HEK293 (cell line): ENCODE measurements around the gene CMIP.
A peak's percentile ranks its signal among the peaks of the same experiment; 100 is the strongest.

Source experiments
- CTCF ChIA-PET: fragments of 350-600 bp; formaldehyde crosslinking; extraction: SDS; loops from one replicate; lab custom pipeline; 2021; ENCODE audit warnings: antibody characterized with exemption; lab: Yijun Ruan, JAX
- POLR2A ChIA-PET: fragments of 300-600 bp; formaldehyde crosslinking; extraction: SDS; loops from one replicate; lab custom pipeline; 2020; ENCODE audit warnings: antibody characterized with exemption, inconsistent platforms; lab: Yijun Ruan, JAX
- H3K27ac ChIP-seq: fragments of 200-500 bp; sonication (Bioruptor generic); 2 replicates; pipeline ENCODE4 v1.5.1; 2014; ENCODE audit warnings: low read depth, low read length, control low read depth, inconsistent platforms; ENCODE audit errors: extremely low read depth
- H3K36me3 ChIP-seq, 2 experiments: fragments of 200-500 bp in 1 of 2; sonication (Bioruptor generic) in 1 of 2; 1 replicate in 1 of 2; 2 replicates in 1 of 2; pipeline ENCODE4 v1.5.1; 2014 to 2017; ENCODE audit warnings: inconsistent platforms in 2 of 2, low read length in 2 of 2; ENCODE audit not compliant: control insufficient read depth in 2 of 2, insufficient read depth in 1 of 2
- H3K4me1 ChIP-seq: fragments of 200-500 bp; sonication (Bioruptor generic); 2 replicates; pipeline ENCODE4 v1.5.1; 2014; ENCODE audit warnings: mild to moderate bottlenecking, low read length, inconsistent platforms; ENCODE audit not compliant: control insufficient read depth, insufficient read depth
- H3K4me3 ChIP-seq: 2 replicates; pipeline ENCODE4 v1.5.1; 2011; ENCODE audit warnings: low read depth, mild to moderate bottlenecking, control low read depth, low read length, moderate library complexity
- H3K9me3 ChIP-seq: fragments of 200-500 bp; sonication (Bioruptor generic); 2 replicates; pipeline ENCODE4 v1.5.1; 2014; ENCODE audit warnings: low read depth, low read length, inconsistent platforms; ENCODE audit not compliant: control insufficient read depth, insufficient read depth
- EGR2 ChIP-seq: fragments of 450-650 bp; formaldehyde crosslinking; IDR thresholded peaks from 2 replicates; pipeline ENCODE4 v1.5.1; 2016; ENCODE audit warnings: low read depth, missing biosample characterization, missing genetic modification characterization
- KLF9 ChIP-seq: fragments of 450-650 bp; formaldehyde crosslinking; IDR thresholded peaks from 2 replicates; pipeline ENCODE4 v1.5.1; 2016; ENCODE audit warnings: missing biosample characterization, missing genetic modification characterization, low read depth
- MYNN ChIP-seq: fragments of 450-650 bp; formaldehyde crosslinking; IDR thresholded peaks from 2 replicates; pipeline ENCODE4 v1.5.1; 2016; ENCODE audit warnings: missing biosample characterization, missing genetic modification characterization, borderline replicate concordance
- SALL2 ChIP-seq: fragments of 450-650 bp; formaldehyde crosslinking; IDR thresholded peaks from 2 replicates; pipeline ENCODE4 v1.5.0; 2017; ENCODE audit warnings: missing biosample characterization, mild to moderate bottlenecking, missing genetic modification characterization, borderline replicate concordance
- SP7 ChIP-seq: fragments of 450-650 bp; formaldehyde crosslinking; IDR thresholded peaks from 2 replicates; pipeline ENCODE4 v1.5.1; 2016; ENCODE audit warnings: missing biosample characterization, missing genetic modification characterization
- YY2 ChIP-seq: fragments of 450-650 bp; formaldehyde crosslinking; IDR thresholded peaks from 2 replicates; pipeline ENCODE4 v1.5.1; 2016; ENCODE audit warnings: missing biosample characterization, missing genetic modification characterization
- ZBTB1 ChIP-seq: fragments of 450-650 bp; formaldehyde crosslinking; IDR thresholded peaks from 2 replicates; pipeline ENCODE4 v1.5.1; 2016; ENCODE audit warnings: missing biosample characterization, missing genetic modification characterization
- ZBTB17 ChIP-seq: fragments of 450-650 bp; formaldehyde crosslinking; IDR thresholded peaks from 2 replicates; pipeline ENCODE4 v1.5.1; 2016; ENCODE audit warnings: missing biosample characterization, missing genetic modification characterization
- ZFP41 ChIP-seq: fragments of 450-650 bp; formaldehyde crosslinking; IDR thresholded peaks from 2 replicates; pipeline ENCODE4 v1.5.1; 2016; ENCODE audit warnings: missing biosample characterization, missing genetic modification characterization, borderline replicate concordance
- ZIC2 ChIP-seq: fragments of 450-650 bp; formaldehyde crosslinking; IDR thresholded peaks from 2 replicates; pipeline ENCODE4 v1.5.1; 2016; ENCODE audit warnings: missing biosample characterization, missing genetic modification characterization
- ZNF138 ChIP-seq: fragments of 450-650 bp; formaldehyde crosslinking; IDR thresholded peaks from 2 replicates; pipeline ENCODE4 v1.5.1; 2016; ENCODE audit warnings: missing biosample characterization, missing genetic modification characterization, borderline replicate concordance
- ZNF184 ChIP-seq: fragments of 450-650 bp; IDR thresholded peaks from 2 replicates; pipeline ENCODE4 v1.5.1; 2018; ENCODE audit warnings: missing biosample characterization, mild to moderate bottlenecking, missing genetic modification characterization
- ZNF19 ChIP-seq: fragments of 450-650 bp; formaldehyde crosslinking; IDR thresholded peaks from 2 replicates; pipeline ENCODE4; 2016; ENCODE audit warnings: missing biosample characterization, missing genetic modification characterization, low read depth
- ZNF23 ChIP-seq: fragments of 450-650 bp; formaldehyde crosslinking; IDR thresholded peaks from 2 replicates; pipeline ENCODE4 v1.5.1; 2016; ENCODE audit warnings: missing biosample characterization, missing genetic modification characterization, borderline replicate concordance
- ZNF274 ChIP-seq, 2 experiments: fragments of 200-500 bp in 1 of 2; fragments of 450-650 bp in 1 of 2; sonication (Bioruptor generic) in 1 of 2; formaldehyde crosslinking in 1 of 2; IDR thresholded peaks; 2 replicates each; pipeline versions ENCODE4 v1.5.1 to v1.6.1; 2014 to 2016; ENCODE audit warnings: borderline replicate concordance in 1 of 2, inconsistent platforms in 1 of 2, low read length in 1 of 2, missing biosample characterization in 1 of 2, missing genetic modification characterization in 1 of 2
- ZNF48 ChIP-seq: fragments of 450-650 bp; formaldehyde crosslinking; IDR thresholded peaks from 2 replicates; pipeline ENCODE4 v1.5.1; 2016; ENCODE audit warnings: missing biosample characterization, missing genetic modification characterization
- ZNF555 ChIP-seq: fragments of 450-650 bp; formaldehyde crosslinking; conservative IDR thresholded peaks from 2 replicates; pipeline ENCODE4 v1.5.1; 2017; ENCODE audit warnings: missing biosample characterization, mild to moderate bottlenecking, missing genetic modification characterization, inconsistent platforms
- ZNF596 ChIP-seq: fragments of 450-650 bp; IDR thresholded peaks from 2 replicates; pipeline ENCODE4 v1.5.0; 2018; ENCODE audit warnings: missing biosample characterization, mild to moderate bottlenecking, missing genetic modification characterization, moderate library complexity
- ZNF701 ChIP-seq: fragments of 450-650 bp; formaldehyde crosslinking; IDR thresholded peaks from 2 replicates; pipeline ENCODE4 v1.5.1; 2016; ENCODE audit warnings: missing biosample characterization, missing genetic modification characterization
- ZNF704 ChIP-seq: fragments of 450-650 bp; formaldehyde crosslinking; IDR thresholded peaks from 2 replicates; pipeline ENCODE4 v1.5.1; 2016; ENCODE audit warnings: missing biosample characterization, missing genetic modification characterization
- ZNF768 ChIP-seq: fragments of 450-650 bp; formaldehyde crosslinking; IDR thresholded peaks from 2 replicates; pipeline ENCODE4 v1.5.1; 2018; ENCODE audit warnings: missing biosample characterization, mild to moderate bottlenecking, missing genetic modification characterization
- ZNF792 ChIP-seq: fragments of 450-650 bp; formaldehyde crosslinking; IDR thresholded peaks from 2 replicates; pipeline ENCODE4 v1.5.1; 2016; ENCODE audit warnings: missing biosample characterization, missing genetic modification characterization
- TF ChIP-seq, protein P1 (sequence below): fragments of 450-650 bp; formaldehyde crosslinking; optimal IDR thresholded peaks from 2 replicates; pipeline ENCODE3; 2016; ENCODE audit warnings: missing biosample characterization, mild to moderate bottlenecking, missing genetic modification characterization

CMIP gene

GRCh38 chr16:81519301-81520150, 74.9 kb downstream of the CMIP start:
- H3K4me1 ChIP-seq = no peaks in the 10 kb centered on the region
- CTCF ChIA-PET = interaction anchor here (0.5 kb wide), 1 partner anchor 181 kb away, joined by 3 read pairs; no protein-coding TSS in a partner anchor

DNA sequence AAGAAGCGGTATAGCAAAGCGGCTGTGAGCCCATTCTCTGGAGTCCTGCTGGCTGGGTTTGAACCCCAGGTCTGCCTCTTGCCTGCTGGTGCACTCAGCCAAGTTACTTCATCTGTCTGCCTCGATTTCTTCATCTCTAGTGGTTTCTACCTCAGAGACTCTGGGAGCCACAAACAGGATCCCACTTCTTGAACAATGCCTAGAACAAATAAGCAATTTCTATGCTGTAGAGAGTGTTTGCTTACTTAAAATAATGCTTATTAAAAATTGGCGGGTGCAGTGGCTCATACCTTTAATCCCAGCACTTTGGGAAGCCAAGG, 75.5 kb downstream of the CMIP start:
- ChIA-PET POLR2A (no interaction called here), CTCF (interaction anchor here (0.5 kb wide), 1 partner anchor 180 kb away, joined by 3 read pairs; no protein-coding TSS in a partner anchor)
- Histone ChIP-seq H3K9me3 (no peaks in the 10 kb centered on the region), H3K27ac (no peak overlapping the region), H3K4me1 (no peaks in the 10 kb centered on the region), H3K36me3 (peaks cover 0 to 4% of the 10 kb centered on the region in 2 experiments; a peak in 1 of 3 replicates), H3K4me3 (no peak overlapping the region)
- TF ChIP-seq ZBTB1 (no peak), ZNF701 (tag by site-specific recombination) (no peak), ZNF555 (tag by site-specific recombination) (no peak), ZNF19 (tag by site-specific recombination) (no peak), SP7 (tag by site-specific recombination) (no peak), SALL2 (tag by site-specific recombination) (no peak), ZNF704 (tag by site-specific recombination) (no peak)

More at GRCh38 chr16:81519301-81520150, 74.9 kb downstream of the CMIP start:
- POLR2A ChIA-PET = no interaction called here
- Histone ChIP-seq H3K27ac (no peak overlapping the region), H3K9me3 (no peaks in the 10 kb centered on the region), H3K36me3 (peaks cover 0 to 4% of the 10 kb centered on the region in 2 experiments; a peak in 1 of 3 replicates), H3K4me3 (no peak overlapping the region)
- TF ChIP-seq ZFP41 = no peak
- no peak for TF ChIP-seq ZNF23
- no peak for TF ChIP-seq ZNF138 (tag by site-specific recombination)
- no peak for TF ChIP-seq ZNF48 (tag by site-specific recombination)
- TF ChIP-seq ZNF792 = no peak
- TF ChIP-seq, protein P1, sequence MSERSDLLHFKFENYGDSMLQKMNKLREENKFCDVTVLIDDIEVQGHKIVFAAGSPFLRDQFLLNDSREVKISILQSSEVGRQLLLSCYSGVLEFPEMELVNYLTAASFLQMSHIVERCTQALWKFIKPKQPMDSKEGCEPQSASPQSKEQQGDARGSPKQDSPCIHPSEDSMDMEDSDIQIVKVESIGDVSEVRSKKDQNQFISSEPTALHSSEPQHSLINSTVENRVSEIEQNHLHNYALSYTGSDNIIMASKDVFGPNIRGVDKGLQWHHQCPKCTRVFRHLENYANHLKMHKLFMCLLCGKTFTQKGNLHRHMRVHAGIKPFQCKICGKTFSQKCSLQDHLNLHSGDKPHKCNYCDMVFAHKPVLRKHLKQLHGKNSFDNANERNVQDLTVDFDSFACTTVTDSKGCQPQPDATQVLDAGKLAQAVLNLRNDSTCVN = no peak

GRCh38 chr16:81520560-81521135, 76.0 kb downstream of the CMIP start:
- no peak overlapping the region for H3K4me3 ChIP-seq
- CTCF ChIA-PET = no interaction called here
- peaks cover 0 to 4% of the 10 kb centered on the region in 2 experiments; a peak in 1 of 3 replicates for H3K36me3 ChIP-seq
- H3K4me1 ChIP-seq = no peaks in the 10 kb centered on the region
- TF ChIP-seq MYNN = no peak
- no peak for TF ChIP-seq KLF9 (tag by site-specific recombination)
- TF ChIP-seq ZNF596 (tag by site-specific recombination) = peak; percentile 83
- no peak for TF ChIP-seq ZIC2 (tag by site-specific recombination)
- no peak for TF ChIP-seq EGR2
- TF ChIP-seq ZNF274 (IDR thresholded peaks at IDR 0.05; ENCODE audit: low read length) = no peak
- no peak for TF ChIP-seq ZNF274 (tag by site-specific recombination; IDR thresholded peaks at IDR 0.05; ENCODE audit: borderline replicate concordance)
- TF ChIP-seq ZBTB17 (tag by site-specific recombination) = no peak
- no peak for TF ChIP-seq ZNF184 (tag by site-specific recombination)
- TF ChIP-seq ZNF768 (tag by site-specific recombination) = peak; percentile 72
- TF ChIP-seq YY2 (tag by site-specific recombination) = no peak
- no peak overlapping the region for H3K27ac ChIP-seq
- no peaks in the 10 kb centered on the region for H3K9me3 ChIP-seq
- POLR2A ChIA-PET = no interaction called here
